ENCODE measurements around the gene CCT8L2. TPM values are rescaled to one million over a fixed set of nuclear protein-coding genes. Genes with fewer than 3 reads are reported as not detected.
"Not testable (repeated sequence)": the region's sequence is repeated elsewhere in the genome, so short reads cannot be mapped to it uniquely, and the experiment has no call there.

Gene CCT8L2
- total RNA-seq, 1 donor from 2014 or later, result not detected

- H3K36me3 Mint-ChIP-seq (ENCODE audit: low read depth); H3K4me1 Mint-ChIP-seq (ENCODE audit: low read depth); H3K9me3 Mint-ChIP-seq; DNase-seq (ENCODE audit: low spot score); H3K27me3 Mint-ChIP-seq (ENCODE audit: insufficient read depth); H3K27ac Mint-ChIP-seq; intact Hi-C loops (cut with micrococcal nuclease); H3K4me3 Mint-ChIP-seq: not testable (repeated sequence)
Measured at GRCh38 chr22:16569240-16569834, 23.3 kb downstream of the CCT8L2 start.

GRCh38 chr22:16568425-16568758, 24.2 kb downstream of the CCT8L2 start:
- H3K27me3 Mint-ChIP-seq (ENCODE audit: insufficient read depth), result no peaks in the 10 kb centered on the region
- no peak for DNase-seq (ENCODE audit: low spot score)
- H3K27ac Mint-ChIP-seq, result no peak overlapping the region
- H3K36me3 Mint-ChIP-seq (ENCODE audit: low read depth), result no peaks in the 10 kb centered on the region
- H3K4me1 Mint-ChIP-seq (ENCODE audit: low read depth), result no peaks in the 10 kb centered on the region
- no peaks in the 10 kb centered on the region for H3K9me3 Mint-ChIP-seq
- intact Hi-C loops (cut with micrococcal nuclease), result no loop called here
- H3K4me3 Mint-ChIP-seq, result no peak overlapping the region

- intact Hi-C loops (cut with micrococcal nuclease); H3K9me3 Mint-ChIP-seq; H3K27me3 Mint-ChIP-seq (ENCODE audit: insufficient read depth); H3K27ac Mint-ChIP-seq; H3K4me3 Mint-ChIP-seq; DNase-seq (ENCODE audit: low spot score); H3K36me3 Mint-ChIP-seq (ENCODE audit: low read depth); H3K4me1 Mint-ChIP-seq (ENCODE audit: low read depth): not testable (repeated sequence)
Measured at GRCh38 chr22:16567617-16568424, 24.8 kb downstream of the CCT8L2 start.

GRCh38 chr22:16566421-16567151, 26.0 kb downstream of the CCT8L2 start:
- H3K36me3 Mint-ChIP-seq (ENCODE audit: low read depth); H3K27me3 Mint-ChIP-seq (ENCODE audit: insufficient read depth); H3K4me1 Mint-ChIP-seq (ENCODE audit: low read depth); H3K9me3 Mint-ChIP-seq; intact Hi-C loops (cut with micrococcal nuclease); H3K27ac Mint-ChIP-seq; DNase-seq (ENCODE audit: low spot score); H3K4me3 Mint-ChIP-seq: not testable (repeated sequence)

- H3K4me3 Mint-ChIP-seq; intact Hi-C loops (cut with micrococcal nuclease); H3K4me1 Mint-ChIP-seq (ENCODE audit: low read depth); H3K27me3 Mint-ChIP-seq (ENCODE audit: insufficient read depth); H3K36me3 Mint-ChIP-seq (ENCODE audit: low read depth); DNase-seq (ENCODE audit: low spot score); H3K27ac Mint-ChIP-seq; H3K9me3 Mint-ChIP-seq: not testable (repeated sequence)
Measured at GRCh38 chr22:16565585-16566420, 26.8 kb downstream of the CCT8L2 start.

- H3K9me3 Mint-ChIP-seq; H3K27me3 Mint-ChIP-seq (ENCODE audit: insufficient read depth); H3K4me3 Mint-ChIP-seq; H3K36me3 Mint-ChIP-seq (ENCODE audit: low read depth); DNase-seq (ENCODE audit: low spot score); H3K27ac Mint-ChIP-seq; intact Hi-C loops (cut with micrococcal nuclease); H3K4me1 Mint-ChIP-seq (ENCODE audit: low read depth): not testable (repeated sequence)
Measured at GRCh38 chr22:16564837-16565584, 27.6 kb downstream of the CCT8L2 start.

GRCh38 chr22:16563555-16564520, 28.8 kb downstream of the CCT8L2 start:
- H3K9me3 Mint-ChIP-seq, result no peaks in the 10 kb centered on the region
- H3K27ac Mint-ChIP-seq, result no peak overlapping the region
- intact Hi-C loops (cut with micrococcal nuclease), result no loop called here
- no peak for DNase-seq (ENCODE audit: low spot score)
- no peaks in the 10 kb centered on the region for H3K36me3 Mint-ChIP-seq (ENCODE audit: low read depth)
- H3K27me3 Mint-ChIP-seq (ENCODE audit: insufficient read depth), result no peaks in the 10 kb centered on the region
- no peak overlapping the region for H3K4me3 Mint-ChIP-seq
- H3K4me1 Mint-ChIP-seq (ENCODE audit: low read depth), result no peaks in the 10 kb centered on the region

- intact Hi-C loops (cut with micrococcal nuclease), result no loop called here
- no peak for DNase-seq (ENCODE audit: low spot score)
- Mint-ChIP-seq H3K9me3 (peaks cover under 1% of the 10 kb centered on the region), H3K4me1 (ENCODE audit: low read depth) (no peaks in the 10 kb centered on the region), H3K27ac (no peak overlapping the region), H3K4me3 (no peak overlapping the region), H3K27me3 (ENCODE audit: insufficient read depth) (no peaks in the 10 kb centered on the region), H3K36me3 (ENCODE audit: low read depth) (no peaks in the 10 kb centered on the region)
Measured at GRCh38 chr22:16562711-16563554, 29.7 kb downstream of the CCT8L2 start.

GRCh38 chr22:16561093-16561658, 31.4 kb downstream of the CCT8L2 start:
- DNase-seq (ENCODE audit: low spot score); H3K4me3 Mint-ChIP-seq; H3K4me1 Mint-ChIP-seq (ENCODE audit: low read depth); H3K27me3 Mint-ChIP-seq (ENCODE audit: insufficient read depth); H3K9me3 Mint-ChIP-seq; H3K36me3 Mint-ChIP-seq (ENCODE audit: low read depth); intact Hi-C loops (cut with micrococcal nuclease); H3K27ac Mint-ChIP-seq: not testable (repeated sequence)

GRCh38 chr22:16560651-16561050, 32.0 kb downstream of the CCT8L2 start:
- H3K4me1 Mint-ChIP-seq (ENCODE audit: low read depth); H3K9me3 Mint-ChIP-seq; H3K4me3 Mint-ChIP-seq; H3K36me3 Mint-ChIP-seq (ENCODE audit: low read depth); H3K27ac Mint-ChIP-seq; H3K27me3 Mint-ChIP-seq (ENCODE audit: insufficient read depth); DNase-seq (ENCODE audit: low spot score); intact Hi-C loops (cut with micrococcal nuclease): not testable (repeated sequence)

- H3K9me3 Mint-ChIP-seq; H3K4me1 Mint-ChIP-seq (ENCODE audit: low read depth); H3K36me3 Mint-ChIP-seq (ENCODE audit: low read depth); H3K27me3 Mint-ChIP-seq (ENCODE audit: insufficient read depth); intact Hi-C loops (cut with micrococcal nuclease); H3K27ac Mint-ChIP-seq; DNase-seq (ENCODE audit: low spot score); H3K4me3 Mint-ChIP-seq: not testable (repeated sequence)
Measured at GRCh38 chr22:16559996-16560395, 32.6 kb downstream of the CCT8L2 start.
